Stimulated activated CD8-positive, alpha-beta memory T cell treated with anti-CD3 and anti-CD28 coated beads, Interleukin-4, amount 100 ng/mL, for 48 hours (primary cell): ENCODE data around the gene ABHD12.

Experiments used
- DNase-seq: peaks from one replicate; pipeline ENCODE4 v3.0.0-alpha.2; 2020

The ABHD12 gene

GRCh38 chr20:25253606-25254275 lies 136.9 kb downstream of the ABHD12 start:
- peak; percentile 1 for DNase-seq

DNA sequence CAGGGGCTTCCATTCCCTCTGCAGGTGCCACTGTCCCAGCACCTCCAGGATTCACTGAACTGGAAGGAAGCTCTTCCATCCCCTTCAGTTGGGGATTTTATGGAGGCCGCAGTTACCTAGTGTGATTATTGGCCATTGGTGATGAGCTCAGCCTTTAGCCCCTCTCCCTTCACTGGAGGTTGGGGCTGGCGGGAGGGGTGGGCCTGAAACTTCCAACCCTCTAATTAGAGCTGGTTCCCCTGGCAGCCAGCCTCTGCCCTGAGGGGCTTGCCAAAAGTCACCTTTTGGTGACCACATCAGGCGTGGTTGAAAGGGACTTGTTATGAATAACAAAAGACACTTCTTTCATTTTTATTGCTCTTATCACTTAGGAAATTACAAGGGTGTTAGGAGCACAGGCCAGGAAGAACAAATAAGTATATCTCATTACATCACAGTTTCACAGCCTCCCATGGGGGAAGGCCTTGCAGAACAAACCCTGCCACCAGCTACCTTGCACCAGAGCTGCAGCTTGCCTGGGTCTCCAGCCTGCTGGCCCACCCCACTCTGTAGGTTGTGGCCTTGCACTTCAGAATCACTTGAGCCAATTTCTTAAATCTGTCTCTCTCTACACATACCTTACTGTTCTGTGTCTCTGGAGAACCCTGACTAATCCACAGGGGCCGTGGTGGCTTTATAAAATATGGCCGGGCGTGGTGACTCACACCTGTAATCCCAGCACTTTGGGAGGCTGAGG lies 137.8 kb downstream of the ABHD12 start:
- DNase-seq, result no peak

GRCh38 chr20:25252230-25252651 lies 138.4 kb downstream of the ABHD12 start:
- no peak for DNase-seq

DNA sequence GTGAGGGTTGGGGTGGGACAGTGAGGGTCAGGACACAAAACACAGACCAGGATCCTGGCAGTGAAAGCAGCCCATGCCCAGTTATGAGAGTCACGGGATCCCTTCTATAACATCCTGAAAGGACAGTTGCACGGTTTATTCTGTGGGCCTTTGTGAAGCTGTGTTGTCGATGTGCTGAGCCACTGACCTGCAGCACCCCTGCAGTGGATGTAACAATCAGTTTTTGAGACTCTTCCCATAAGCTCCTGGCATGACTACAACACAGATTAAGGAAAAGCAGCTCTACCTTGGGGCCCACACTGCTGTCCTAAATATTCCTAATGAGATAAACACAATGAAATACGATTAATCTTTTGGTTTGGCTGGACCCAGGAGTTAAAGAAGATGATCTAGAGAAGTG lies 139.1 kb downstream of the ABHD12 start:
- DNase-seq, result no peak

GRCh38 chr20:25251019-25251418 lies 139.6 kb downstream of the ABHD12 start:
- DNase-seq, result no peak

- no peak for DNase-seq
Observed at GRCh38 chr20:25250508-25250907, 140.1 kb downstream of the ABHD12 start.
